Neural cell (in vitro differentiated cells): ENCODE results near the gene UGGT2.

Source experiments
- EP300 ChIP-seq: fragments of 450-650 bp; conservative IDR thresholded peaks from 2 replicates; pipeline ENCODE4 v1.6.1; 2014; ENCODE audit warnings: antibody characterized with exemption, mild to moderate bottlenecking, moderate library complexity; ENCODE audit not compliant: poor library complexity, severe bottlenecking
- EZH2 ChIP-seq: fragments of 200-600, 300-800 bp; shearing (Covaris generic), sonication (generic); IDR thresholded peaks from 2 replicates; pipeline ENCODE4 v1.6.1; 2014; ENCODE audit warnings: antibody characterized with exemption, low read length, borderline replicate concordance, mild to moderate bottlenecking; ENCODE audit not compliant: insufficient read depth, poor library complexity, severe bottlenecking
- MXI1 ChIP-seq: fragments of 450-650 bp; conservative IDR thresholded peaks from 2 replicates; pipeline ENCODE4 v1.6.1; 2014; ENCODE audit warnings: antibody characterized with exemption, mild to moderate bottlenecking; ENCODE audit not compliant: poor library complexity, severe bottlenecking
- POLR2AphosphoS5 ChIP-seq: IDR thresholded peaks from 2 replicates; pipeline ENCODE4 v1.6.1; 2012
- RAD21 ChIP-seq: fragments of 450-650 bp; conservative IDR thresholded peaks from 2 replicates; pipeline ENCODE4 v1.6.1; 2014; ENCODE audit warnings: antibody characterized with exemption, mild to moderate bottlenecking, moderate library complexity
- SMC3 ChIP-seq: fragments of 450-650 bp; conservative IDR thresholded peaks from 2 replicates; pipeline ENCODE4 v1.6.1; 2014; ENCODE audit warnings: antibody characterized with exemption, mild to moderate bottlenecking, moderate library complexity; ENCODE audit not compliant: poor library complexity
- TAF1 ChIP-seq: IDR thresholded peaks from 2 replicates; pipeline ENCODE4 v1.6.1; 2012; ENCODE audit warnings: low read depth
- TF ChIP-seq, protein P1 (sequence below): fragments of 450-650 bp; IDR thresholded peaks from 2 replicates; pipeline ENCODE4 v1.5.1; 2014; ENCODE audit warnings: antibody characterized with exemption, mild to moderate bottlenecking, moderate library complexity; ENCODE audit not compliant: poor library complexity, severe bottlenecking
- TF ChIP-seq, protein P2 (sequence below): IDR thresholded peaks from 2 replicates; pipeline ENCODE4 v1.6.1; 2012; ENCODE audit warnings: borderline replicate concordance

GRCh38 chr13:95793781-95794180, 259.4 kb downstream of the UGGT2 start:
- TF ChIP-seq SMC3 (no peak), POLR2AphosphoS5 (no peak), EZH2 (no peak), TAF1 (no peak), MXI1 (no peak), EP300 (no peak), RAD21 (no peak)
- TF ChIP-seq, protein P1, sequence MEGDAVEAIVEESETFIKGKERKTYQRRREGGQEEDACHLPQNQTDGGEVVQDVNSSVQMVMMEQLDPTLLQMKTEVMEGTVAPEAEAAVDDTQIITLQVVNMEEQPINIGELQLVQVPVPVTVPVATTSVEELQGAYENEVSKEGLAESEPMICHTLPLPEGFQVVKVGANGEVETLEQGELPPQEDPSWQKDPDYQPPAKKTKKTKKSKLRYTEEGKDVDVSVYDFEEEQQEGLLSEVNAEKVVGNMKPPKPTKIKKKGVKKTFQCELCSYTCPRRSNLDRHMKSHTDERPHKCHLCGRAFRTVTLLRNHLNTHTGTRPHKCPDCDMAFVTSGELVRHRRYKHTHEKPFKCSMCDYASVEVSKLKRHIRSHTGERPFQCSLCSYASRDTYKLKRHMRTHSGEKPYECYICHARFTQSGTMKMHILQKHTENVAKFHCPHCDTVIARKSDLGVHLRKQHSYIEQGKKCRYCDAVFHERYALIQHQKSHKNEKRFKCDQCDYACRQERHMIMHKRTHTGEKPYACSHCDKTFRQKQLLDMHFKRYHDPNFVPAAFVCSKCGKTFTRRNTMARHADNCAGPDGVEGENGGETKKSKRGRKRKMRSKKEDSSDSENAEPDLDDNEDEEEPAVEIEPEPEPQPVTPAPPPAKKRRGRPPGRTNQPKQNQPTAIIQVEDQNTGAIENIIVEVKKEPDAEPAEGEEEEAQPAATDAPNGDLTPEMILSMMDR = no peak
- TF ChIP-seq, protein P2, sequence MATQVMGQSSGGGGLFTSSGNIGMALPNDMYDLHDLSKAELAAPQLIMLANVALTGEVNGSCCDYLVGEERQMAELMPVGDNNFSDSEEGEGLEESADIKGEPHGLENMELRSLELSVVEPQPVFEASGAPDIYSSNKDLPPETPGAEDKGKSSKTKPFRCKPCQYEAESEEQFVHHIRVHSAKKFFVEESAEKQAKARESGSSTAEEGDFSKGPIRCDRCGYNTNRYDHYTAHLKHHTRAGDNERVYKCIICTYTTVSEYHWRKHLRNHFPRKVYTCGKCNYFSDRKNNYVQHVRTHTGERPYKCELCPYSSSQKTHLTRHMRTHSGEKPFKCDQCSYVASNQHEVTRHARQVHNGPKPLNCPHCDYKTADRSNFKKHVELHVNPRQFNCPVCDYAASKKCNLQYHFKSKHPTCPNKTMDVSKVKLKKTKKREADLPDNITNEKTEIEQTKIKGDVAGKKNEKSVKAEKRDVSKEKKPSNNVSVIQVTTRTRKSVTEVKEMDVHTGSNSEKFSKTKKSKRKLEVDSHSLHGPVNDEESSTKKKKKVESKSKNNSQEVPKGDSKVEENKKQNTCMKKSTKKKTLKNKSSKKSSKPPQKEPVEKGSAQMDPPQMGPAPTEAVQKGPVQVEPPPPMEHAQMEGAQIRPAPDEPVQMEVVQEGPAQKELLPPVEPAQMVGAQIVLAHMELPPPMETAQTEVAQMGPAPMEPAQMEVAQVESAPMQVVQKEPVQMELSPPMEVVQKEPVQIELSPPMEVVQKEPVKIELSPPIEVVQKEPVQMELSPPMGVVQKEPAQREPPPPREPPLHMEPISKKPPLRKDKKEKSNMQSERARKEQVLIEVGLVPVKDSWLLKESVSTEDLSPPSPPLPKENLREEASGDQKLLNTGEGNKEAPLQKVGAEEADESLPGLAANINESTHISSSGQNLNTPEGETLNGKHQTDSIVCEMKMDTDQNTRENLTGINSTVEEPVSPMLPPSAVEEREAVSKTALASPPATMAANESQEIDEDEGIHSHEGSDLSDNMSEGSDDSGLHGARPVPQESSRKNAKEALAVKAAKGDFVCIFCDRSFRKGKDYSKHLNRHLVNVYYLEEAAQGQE = no peak
